K562 (cell line): ENCODE results near the gene PAX5. TPM values are rescaled to one million over a fixed set of nuclear protein-coding genes. Genes with fewer than 3 reads are reported as not detected.

Experiments
- ATAC-seq: fragments of 200-7000 bp; cut with Tn5 transposase; 3 replicates; pipeline ENCODE4 v1.9.1; 2020; ENCODE audit warnings: moderate library complexity
- BruUV-seq: library from RNA; stranded (reverse); fragments of 400-500 nt; replicated peaks from 2 replicates; lab custom pipeline; 2021; lab: Mats Ljungman, UMichigan
- CTCF ChIA-PET: fragments of 300-600 bp; formaldehyde crosslinking; extraction: SDS; loops from one replicate; lab custom pipeline; 2021; ENCODE audit warnings: low intra/inter-chr PET ratio; lab: Yijun Ruan, JAX
- POLR2A ChIA-PET: fragments of 300-600, 350-650 bp; sonication (Branson Sonifier 250); formaldehyde crosslinking; extraction: SDS; loops from one replicate; lab custom pipeline; 2021; ENCODE audit warnings: antibody characterized with exemption, inconsistent platforms; lab: Yijun Ruan, JAX
- DNase-seq, 4 experiments: peaks; one replicate each; pipeline versions ENCODE4 v3.0.0 to v3.0.0-alpha.2; 2011 to 2018; ENCODE audit warnings: low spot score in 3 of 4, mixed read lengths in 3 of 4; ENCODE audit errors: extremely low read depth in 1 of 4
- FAIRE-seq: peaks from 2 replicates; lab custom pipeline; 2011; peaks lifted over from hg19 to GRCh38; lab: Jason Lieb, UNC
- H2AFZ ChIP-seq: 2 replicates; pipeline ENCODE4 v1.6.0; 2011; ENCODE audit warnings: low read depth, low read length, control low read depth, inconsistent platforms
- H3K27ac ChIP-seq: fragments of 200-600 bp; 3 replicates; pipeline ENCODE4 v1.8.0; 2011; ENCODE audit warnings: low read depth, mild to moderate bottlenecking, control low read depth, inconsistent platforms, low read length, moderate library complexity, mixed read lengths; ENCODE audit errors: extremely low read depth
- H3K27me3 ChIP-seq, 2 experiments: fragments of 300-600 bp in 1 of 2; 2 replicates in 1 of 2; 3 replicates in 1 of 2; pipeline versions ENCODE4 v1.6.0 to v1.8.0; 2011; ENCODE audit warnings: inconsistent platforms in 2 of 2, low read length in 2 of 2, mild to moderate bottlenecking in 1 of 2, mixed read lengths in 1 of 2, moderate library complexity in 1 of 2; ENCODE audit not compliant: control insufficient read depth in 2 of 2, insufficient read depth in 2 of 2
- H3K36me3 ChIP-seq: fragments of 300-600 bp; 3 replicates; pipeline ENCODE4 v1.8.0; 2011; ENCODE audit warnings: mild to moderate bottlenecking, low read length, inconsistent platforms; ENCODE audit not compliant: control insufficient read depth, insufficient read depth
- H3K4me1 ChIP-seq, 2 experiments: fragments of 200-600 bp in 1 of 2; replicated peaks in 1 of 2; 2 replicates in 1 of 2; 3 replicates in 1 of 2; pipeline versions ENCODE4 v1.5.1 to v1.8.0; 2011; ENCODE audit warnings: inconsistent platforms in 2 of 2, low read length in 2 of 2, mild to moderate bottlenecking in 1 of 2, mixed read lengths in 1 of 2, moderate library complexity in 1 of 2; ENCODE audit not compliant: control insufficient read depth in 2 of 2, insufficient read depth in 2 of 2
- H3K4me2 ChIP-seq: 2 replicates; pipeline ENCODE4 v1.6.1; 2011; ENCODE audit warnings: low read length, control low read depth, inconsistent platforms, mixed read lengths; ENCODE audit not compliant: insufficient read depth
- H3K4me3 ChIP-seq: fragments of 200-600 bp; sonication (generic), shearing (Covaris generic); 2 replicates; pipeline ENCODE4 v1.5.1; 2016; ENCODE audit warnings: control low read depth, inconsistent platforms
- H3K79me2 ChIP-seq: fragments of 200-600 bp; 3 replicates; pipeline ENCODE4 v1.8.0; 2011; ENCODE audit warnings: low read length, inconsistent platforms; ENCODE audit not compliant: control insufficient read depth, insufficient read depth
- H3K9ac ChIP-seq, 2 experiments: 2 replicates each; pipeline versions ENCODE4 v1.6.0 to v1.6.1; 2011; ENCODE audit warnings: low read depth in 2 of 2, low read length in 2 of 2, control low read depth in 1 of 2, inconsistent platforms in 1 of 2, mild to moderate bottlenecking in 1 of 2, mixed read lengths in 1 of 2; ENCODE audit not compliant: insufficient read depth in 1 of 2
- H3K9me1 ChIP-seq: one replicate; pipeline ENCODE4 v1.6.0; 2011; ENCODE audit warnings: inconsistent platforms, mild to moderate bottlenecking, low read length, moderate library complexity; ENCODE audit not compliant: control insufficient read depth, insufficient read depth
- H3K9me3 ChIP-seq: replicated peaks from 2 replicates; pipeline ENCODE4 v1.5.1; 2011; ENCODE audit warnings: low read depth, low read length, inconsistent platforms; ENCODE audit not compliant: control insufficient read depth, insufficient read depth
- H4K20me1 ChIP-seq: replicated peaks from 2 replicates; pipeline ENCODE4 v1.6.1; 2011; ENCODE audit warnings: low read length, inconsistent platforms, mixed read lengths; ENCODE audit not compliant: control insufficient read depth, insufficient read depth
- BRD4 ChIP-seq: fragments of 200-600 bp; sonication (generic); IDR thresholded peaks from 2 replicates; pipeline ENCODE4 v1.6.1; 2017; ENCODE audit warnings: inconsistent platforms
- C11orf30 ChIP-seq: fragments of 450-650 bp; IDR thresholded peaks from 2 replicates; pipeline ENCODE4 v1.6.1; 2016; ENCODE audit warnings: low read depth, mild to moderate bottlenecking
- GMEB1 ChIP-seq: fragments of 250-450 bp; sonication (Bioruptor Pico); IDR thresholded peaks from 2 replicates; pipeline ENCODE4 v1.4.0; 2020; ENCODE audit warnings: mild to moderate bottlenecking
- GTF2B ChIP-seq: IDR thresholded peaks from 2 replicates; pipeline ENCODE4 v1.6.1; 2011; ENCODE audit not compliant: insufficient read length; ENCODE audit errors: extremely low read depth
- KDM2B ChIP-seq: fragments of 250-450 bp; sonication (Bioruptor Pico); IDR thresholded peaks from 2 replicates; pipeline ENCODE4 v1.8.0; 2021; ENCODE audit warnings: mild to moderate bottlenecking, moderate library complexity
- NR0B1 ChIP-seq: fragments of 450-650 bp; IDR thresholded peaks from one replicate; pipeline ENCODE4 v1.6.1; 2018; ENCODE audit warnings: mild to moderate bottlenecking, moderate library complexity; ENCODE audit not compliant: partially characterized antibody
- POLR2AphosphoS2 ChIP-seq: IDR thresholded peaks from 2 replicates; pipeline ENCODE4 v1.6.1; 2012; ENCODE audit warnings: low read length, improper control_type of control experiment
- SFPQ ChIP-seq: fragments of 200-400 bp; formaldehyde crosslinking; IDR thresholded peaks from 2 replicates; pipeline ENCODE4 v1.6.1; 2017; ENCODE audit warnings: mild to moderate bottlenecking, low read depth, low read length, moderate library complexity
- ZBTB11 ChIP-seq, 3 experiments: fragments of 200-800 bp in 1 of 3; fragments of 250-450 bp in 1 of 3; fragments of 450-650 bp in 1 of 3; sonication (Bioruptor Pico) in 1 of 3; sonication (Bioruptor generic) in 1 of 3; formaldehyde crosslinking in 1 of 3; IDR thresholded peaks; 2 replicates each; pipeline versions ENCODE4 v1.6.1 to v1.8.0; 2016 to 2022; ENCODE audit warnings: mild to moderate bottlenecking in 2 of 3, missing genetic modification characterization in 2 of 3, missing compliant biosample characterization in 1 of 3, moderate library complexity in 1 of 3
- ZNF174 ChIP-seq: fragments of 250-450 bp; sonication (Bioruptor Pico); IDR thresholded peaks from 2 replicates; pipeline ENCODE4 v1.4.0; 2020; ENCODE audit warnings: mild to moderate bottlenecking
- ZNF224 ChIP-seq: sonication (generic); formaldehyde crosslinking; IDR thresholded peaks from 2 replicates; pipeline ENCODE4 v1.8.0; 2022; ENCODE audit warnings: mild to moderate bottlenecking, missing genetic modification reagents
- ZNF311 ChIP-seq: fragments of 250-450 bp; sonication (Bioruptor Pico); IDR thresholded peaks from 2 replicates; pipeline ENCODE4 v1.4.0; 2020; ENCODE audit warnings: mild to moderate bottlenecking, moderate library complexity
- WGBS: fragments of 100-300 bp; shearing (Covaris generic); methylation state at CpG from one replicate; pipeline ENCODE4 v1.1.6; 2016; ENCODE audit warnings: low coverage, mixed read lengths; ENCODE audit not compliant: insufficient coverage; ENCODE audit errors: missing lambda C conversion rate; 5-methylcytosine and 5-hydroxymethylcytosine counted together
- in situ Hi-C: fragments of 300-500 bp; cut with MboI; formaldehyde crosslinking; loops from 4 replicates; pipeline ENCODE4 v1.15.0; 2018; ENCODE audit warnings: inconsistent platforms, mixed read lengths
- intact Hi-C: fragments of 100-400 bp; cut with micrococcal nuclease; formaldehyde crosslinking; loops from 2 replicates; pipeline ENCODE4 v1.14.2; 2022
- polyA plus RNA-seq, 8 experiments: library from polyadenylated mRNA; depleted of rRNA in 4 of 8; stranded (reverse) in 5 of 8; unstranded in 3 of 8; fragments of >200 nt; fragmentation: Nextera tagmentation in 2 of 8; fragmentation: Illumina TruSeq in 1 of 8; extraction: Ambion mirVana in 2 of 8; extraction: Trizol in 1 of 8; gene quantifications; 2 replicates each; pipeline versions ENCODE4 v1.2.1 to v1.2.3, GENCODE V29; 2011 to 2014; ENCODE audit warnings: inconsistent platforms in 1 of 8, missing spikeins in 1 of 8
- total RNA-seq, 7 experiments: library from RNA; depleted of rRNA in 6 of 7; stranded (reverse); fragments of >200 nt in 6 of 7; fragmentation: Illumina TruSeq in 2 of 7; extraction: Trizol in 2 of 7; gene quantifications; 2 replicates each; pipeline versions ENCODE4 v1.2.1 to v1.2.3, GENCODE V29; 2011 to 2021; ENCODE audit warnings: low replicate concordance in 1 of 7

PAX5 gene
- total and polyA plus RNA-seq, 9 of the 15 experiments (the other 6 are each of a cell fraction or from before 2014, with no cell fraction given) = 0.03 to 0.09 TPM; not detected in 7

DNA sequence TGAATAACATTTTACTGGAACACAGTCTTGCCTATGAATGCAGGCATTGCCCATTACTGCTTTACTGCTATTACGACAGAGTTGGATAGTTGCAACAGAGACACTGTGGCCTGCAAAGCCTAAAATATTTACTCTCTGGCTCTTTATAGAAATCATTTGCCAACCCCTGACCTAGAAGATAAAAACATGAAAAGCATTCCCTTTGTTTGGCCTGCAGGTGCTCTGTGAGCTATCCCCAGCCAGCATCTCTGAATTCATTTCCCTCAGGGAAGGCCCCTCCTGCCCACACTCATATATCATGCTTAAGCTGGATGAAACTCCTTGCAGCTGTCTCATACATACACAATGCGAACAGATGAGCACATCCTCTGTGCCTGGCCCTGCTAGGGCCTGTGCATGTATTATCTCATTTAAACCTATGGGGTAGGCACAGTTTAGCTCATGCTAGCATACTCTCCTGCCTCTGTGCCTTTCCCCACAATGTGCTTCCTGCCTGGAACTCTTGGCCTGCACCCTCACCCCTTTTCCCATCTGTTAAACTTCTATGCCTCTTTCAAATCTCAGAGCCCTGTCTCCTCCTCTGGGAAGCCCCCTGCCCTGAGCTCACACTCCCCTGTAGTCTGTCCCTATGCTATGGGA is 193.1 kb downstream of the PAX5 start:
- in situ Hi-C loops = no loop called here
- WGBS = 0% methylated on average over 1 of the region's 2 CpGs
- H3K79me2 ChIP-seq = no peaks in the 10 kb centered on the region
- H3K27ac ChIP-seq = no peak overlapping the region
- BruUV-seq = no TSS peak
- FAIRE-seq (no peak), DNase-seq (no peak), ATAC-seq (no peak)
- ChIA-PET POLR2A (interaction anchor here (1.4 kb wide), 1 partner anchor 8 kb away, joined by 4 read pairs; no protein-coding TSS in a partner anchor), CTCF (no interaction called here)
- no peak overlapping the region for H3K4me3 ChIP-seq
- intact Hi-C loops = no loop called here
- no peak overlapping the region for H2AFZ ChIP-seq
- H3K9me3 ChIP-seq = no peaks in the 10 kb centered on the region
- no peaks in the 10 kb centered on the region for H3K9me1 ChIP-seq
- peaks cover 0 to 18% of the 10 kb centered on the region in 2 experiments; a peak in 2 of 5 replicates for H3K27me3 ChIP-seq
- H3K4me2 ChIP-seq = no peak overlapping the region
- H3K9ac ChIP-seq = no peak overlapping the region
- H4K20me1 ChIP-seq = no peaks in the 10 kb centered on the region
- H3K4me1 ChIP-seq = no peaks in the 10 kb centered on the region
- H3K36me3 ChIP-seq = no peaks in the 10 kb centered on the region
- TF ChIP-seq GTF2B = no peak
- no peak for TF ChIP-seq BRD4
- no peak for TF ChIP-seq SFPQ
- TF ChIP-seq ZNF174 (CRISPR knock-in tag) = no peak
- no peak for TF ChIP-seq ZNF311 (CRISPR knock-in tag)
- no peak for TF ChIP-seq GMEB1 (CRISPR knock-in tag)
- no peak for TF ChIP-seq KDM2B (CRISPR knock-in tag)
- TF ChIP-seq POLR2AphosphoS2 = no peak
- no peak for TF ChIP-seq NR0B1
- no peak for TF ChIP-seq C11orf30
- no peak for TF ChIP-seq ZNF224 (CRISPR knock-in tag)
- TF ChIP-seq ZBTB11 (CRISPR knock-in tag; IDR thresholded peaks at IDR 0.05) = no peak
